Measurements from ENCODE around the gene WDFY2.
"Not testable (repeated sequence)": the region's sequence is repeated elsewhere in the genome, so short reads cannot be mapped to it uniquely, and the experiment has no call there.

The WDFY2 gene, protein sequence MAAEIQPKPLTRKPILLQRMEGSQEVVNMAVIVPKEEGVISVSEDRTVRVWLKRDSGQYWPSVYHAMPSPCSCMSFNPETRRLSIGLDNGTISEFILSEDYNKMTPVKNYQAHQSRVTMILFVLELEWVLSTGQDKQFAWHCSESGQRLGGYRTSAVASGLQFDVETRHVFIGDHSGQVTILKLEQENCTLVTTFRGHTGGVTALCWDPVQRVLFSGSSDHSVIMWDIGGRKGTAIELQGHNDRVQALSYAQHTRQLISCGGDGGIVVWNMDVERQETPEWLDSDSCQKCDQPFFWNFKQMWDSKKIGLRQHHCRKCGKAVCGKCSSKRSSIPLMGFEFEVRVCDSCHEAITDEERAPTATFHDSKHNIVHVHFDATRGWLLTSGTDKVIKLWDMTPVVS

DNA sequence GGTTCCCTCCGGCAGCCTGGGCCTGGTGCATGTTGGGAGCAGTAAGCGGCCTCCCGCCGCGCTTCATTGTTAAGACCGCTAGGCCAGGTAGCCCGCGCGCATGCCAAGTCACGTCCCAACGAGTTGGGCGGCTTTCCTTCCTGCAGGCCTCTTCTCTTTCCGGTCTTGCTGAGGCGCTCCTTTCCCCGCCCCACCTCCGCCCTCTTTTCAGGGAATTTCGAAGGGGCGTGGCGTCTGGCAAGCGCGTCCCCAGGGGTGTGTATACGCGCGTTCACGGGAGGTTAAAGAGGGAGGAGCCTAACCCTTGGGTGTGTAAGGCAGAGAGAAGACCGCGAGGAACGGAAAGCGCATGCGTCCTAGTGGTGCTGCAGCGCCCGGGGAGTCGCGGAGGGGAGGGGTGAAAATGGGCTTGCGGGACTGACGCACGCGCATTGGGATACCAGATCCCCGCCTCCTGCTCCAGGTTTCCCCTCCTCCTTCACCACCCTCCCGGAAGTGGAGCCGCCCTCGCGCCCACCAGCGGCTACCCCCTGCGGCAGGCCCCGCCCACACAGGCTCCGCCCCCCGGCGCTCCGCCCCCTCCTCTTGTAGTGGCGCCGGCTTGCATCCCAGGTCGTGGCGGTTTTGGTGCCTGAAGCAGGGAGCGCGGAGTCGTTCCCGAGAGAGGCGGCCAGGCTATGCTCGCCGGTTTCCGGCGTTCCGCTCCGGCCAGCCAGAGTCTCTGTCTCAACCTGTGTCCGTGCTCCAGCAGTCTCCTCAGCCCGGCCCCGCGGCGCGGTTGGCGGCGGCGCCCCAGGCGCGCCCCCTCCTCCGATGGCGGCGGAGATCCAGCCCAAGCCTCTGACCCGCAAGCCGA lies at the start of gene WDFY2:
WDFY2 (plus strand) TSS at position 588 of the 856 bp plus-strand sequence; CDS start at position 814, 226 bp downstream.
- peak; percentile 99 for DNase-seq (ENCODE audit: low read depth)

DNA sequence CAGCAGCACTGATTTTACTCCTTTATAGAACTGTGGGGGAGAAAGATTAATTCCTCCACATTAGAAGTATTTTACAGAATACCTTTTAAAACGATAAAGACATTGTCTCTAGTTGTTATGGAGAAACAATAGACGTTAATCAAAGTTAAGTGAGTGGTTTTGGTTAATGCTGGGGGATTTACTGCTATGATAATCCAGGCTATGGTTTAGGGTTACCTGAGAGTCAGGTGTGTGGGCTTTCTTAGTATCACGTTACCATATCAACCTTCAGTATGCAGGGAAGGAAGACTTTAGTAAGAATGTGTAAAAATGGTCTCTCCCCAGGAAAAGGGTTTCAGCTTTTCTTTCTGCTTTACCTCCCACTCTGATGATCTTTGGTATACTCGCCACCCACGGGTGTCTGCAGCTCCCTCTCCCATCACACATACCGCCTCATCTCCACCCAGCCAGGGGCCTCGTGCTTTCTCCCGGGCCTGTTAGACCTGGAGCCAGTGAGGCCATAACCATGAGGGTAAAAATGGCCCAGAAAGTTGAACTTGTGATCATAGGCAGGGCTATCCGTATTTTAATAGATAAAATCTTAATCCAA lies 45.6 kb upstream of the WDFY2 start:
- no peak for DNase-seq (ENCODE audit: low read depth)

DNA sequence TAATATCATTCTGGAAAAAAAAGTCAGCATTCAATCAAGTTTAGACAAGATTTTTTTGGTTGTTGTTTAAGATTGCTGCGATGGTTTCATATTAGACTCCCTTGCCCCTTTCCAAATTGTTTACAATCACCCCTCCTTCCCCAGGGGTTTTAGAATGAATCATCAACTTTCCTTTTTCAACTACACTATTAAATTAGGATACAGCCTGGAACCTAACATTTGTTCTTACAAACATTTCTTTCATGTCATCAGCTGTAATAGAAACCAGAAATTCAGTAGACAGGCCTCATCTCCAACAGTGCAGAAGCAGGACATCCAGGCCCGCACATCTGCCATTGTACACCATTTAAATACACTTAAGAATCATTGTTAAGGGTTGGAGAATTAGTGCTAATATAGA lies 44.4 kb upstream of the WDFY2 start:
- DNase-seq (ENCODE audit: low read depth) = no peak

DNA sequence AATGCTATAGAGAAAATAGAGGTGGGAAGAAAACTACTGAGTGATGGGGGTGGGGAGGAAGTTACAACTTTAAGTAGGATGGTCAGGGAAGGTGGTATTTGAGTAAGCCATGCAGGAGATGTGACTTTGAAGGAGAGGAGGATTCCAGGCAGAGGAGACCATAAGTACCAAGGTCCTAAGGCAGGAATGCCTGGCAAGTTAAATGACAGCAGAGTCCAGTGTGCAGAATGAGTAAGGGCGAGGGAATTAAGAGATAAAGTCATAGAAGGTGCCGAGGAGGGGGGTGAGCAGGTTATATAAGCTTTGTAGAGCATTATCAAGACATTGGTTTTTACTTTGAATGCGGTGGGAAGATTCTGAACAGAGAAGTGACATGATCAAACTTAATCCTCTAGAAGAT lies 43.2 kb upstream of the WDFY2 start:
- no peak for DNase-seq (ENCODE audit: low read depth)

DNA sequence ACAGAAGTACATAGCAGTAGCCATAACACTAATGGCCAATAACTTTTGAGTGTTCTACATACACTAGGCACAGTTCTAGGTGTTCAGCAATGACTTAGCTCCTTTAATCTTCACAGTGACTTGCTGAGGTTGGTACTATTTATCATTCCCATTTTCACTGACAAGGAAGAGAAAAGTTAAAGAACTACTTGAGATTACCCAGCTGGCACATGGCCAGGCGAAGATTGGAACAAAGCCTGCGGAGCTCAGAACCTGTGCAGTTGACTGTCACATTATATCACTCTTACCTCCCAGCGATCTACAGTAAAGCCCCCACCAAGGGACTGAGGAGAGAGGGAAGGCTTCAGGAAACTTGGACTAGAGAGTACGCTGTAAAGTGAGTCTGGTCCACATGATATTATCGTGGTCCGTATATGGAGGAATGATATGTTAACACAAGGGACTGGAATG lies 42.4 kb upstream of the WDFY2 start:
- no peak for DNase-seq (ENCODE audit: low read depth)

DNA sequence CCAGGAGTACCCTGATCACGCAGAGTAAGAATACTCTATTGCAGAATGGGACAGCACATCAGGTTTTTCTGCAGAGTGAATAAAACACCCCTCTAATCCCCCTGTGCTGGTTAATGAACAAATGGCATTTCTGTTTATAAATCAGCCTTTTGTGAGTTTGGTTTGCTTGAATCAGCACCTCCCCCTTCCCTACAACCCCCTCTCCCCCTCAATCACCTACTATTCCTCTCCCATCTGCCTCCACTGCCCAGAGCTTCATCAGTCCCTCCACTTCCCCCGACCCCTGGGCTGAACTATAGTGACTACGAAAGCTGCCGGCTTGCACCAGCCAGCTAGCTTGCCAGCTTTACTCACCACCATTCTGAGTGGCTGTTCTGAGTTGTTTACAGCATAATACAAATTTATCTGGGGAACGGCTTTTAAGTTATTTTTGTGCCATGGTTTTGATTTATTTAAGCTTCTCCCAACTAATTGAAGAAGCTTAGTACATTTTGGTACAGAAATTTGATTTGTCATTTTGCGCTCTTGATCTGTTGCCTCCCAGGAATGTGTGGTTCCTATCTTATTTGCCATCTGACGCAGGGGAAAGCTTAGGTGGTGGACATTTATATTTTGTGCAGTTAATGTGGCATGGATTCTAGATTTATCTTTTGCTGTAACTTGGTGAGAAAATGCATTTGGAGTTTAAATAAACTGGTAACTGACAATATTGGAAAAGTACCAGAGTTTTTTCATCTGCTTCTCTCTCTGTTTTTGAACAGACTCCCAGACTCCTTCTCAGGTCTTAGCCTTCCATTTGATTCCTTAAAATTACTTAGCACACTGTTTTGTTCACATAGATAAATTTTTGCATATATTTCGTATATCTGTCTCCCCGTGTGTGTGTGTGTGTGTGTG lies 41.7 kb upstream of the WDFY2 start:
- DNase-seq (ENCODE audit: low read depth) = no peak

DNA sequence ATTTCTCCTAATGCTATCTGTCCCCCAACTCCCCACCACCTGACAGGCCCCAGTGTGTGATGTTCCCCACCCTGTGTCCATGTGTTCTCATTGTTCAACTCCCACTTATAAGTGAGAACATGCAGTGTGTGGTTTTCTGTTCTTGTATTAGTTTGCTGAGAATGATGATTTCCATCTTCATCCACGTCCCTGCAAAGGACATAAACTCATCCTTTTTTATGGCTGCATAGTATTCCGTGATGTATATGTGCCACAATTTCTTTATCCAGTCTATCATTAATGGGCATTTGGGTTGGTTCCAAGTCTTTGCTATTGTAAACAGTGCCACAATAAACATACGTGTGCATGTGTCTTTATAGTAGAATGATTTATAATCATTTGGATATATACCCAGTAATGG lies 38.8 kb upstream of the WDFY2 start:
- not testable (repeated sequence) for DNase-seq (ENCODE audit: low read depth)

DNA sequence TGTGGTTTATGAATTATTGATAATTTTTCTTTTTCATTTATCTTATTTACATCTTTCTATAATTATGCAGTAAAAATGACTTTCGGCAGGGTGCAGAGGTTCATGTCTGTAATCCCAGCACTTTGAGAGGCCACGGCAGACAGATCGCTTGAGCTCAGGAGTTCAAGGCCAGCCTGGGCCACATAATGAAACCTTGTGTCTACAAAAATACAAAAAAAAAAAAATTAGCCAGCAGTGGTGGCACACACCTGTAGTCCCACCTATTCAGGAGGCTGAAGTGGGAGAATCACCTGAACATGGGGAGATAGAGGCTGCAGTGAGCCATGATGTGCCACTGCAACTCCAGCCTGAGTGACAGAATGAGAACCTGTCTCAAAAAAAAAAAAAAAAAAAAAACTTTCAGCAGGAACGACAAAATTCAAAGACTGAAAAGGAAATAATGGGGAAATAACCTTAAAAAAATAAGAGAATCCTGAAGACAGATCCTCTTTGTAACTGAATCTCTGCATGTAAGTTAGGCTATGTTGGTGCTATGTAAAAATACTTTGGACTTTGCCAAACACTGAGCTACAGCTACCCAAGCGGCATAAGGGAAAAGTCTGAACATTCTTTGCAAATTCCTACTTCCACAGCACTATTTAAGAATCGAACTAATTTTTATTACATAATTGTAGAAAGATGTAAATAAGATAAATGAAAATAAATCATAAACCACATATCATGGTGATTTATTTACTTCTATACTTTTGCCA lies 36.7 kb upstream of the WDFY2 start:
- no peak for DNase-seq (ENCODE audit: low read depth)

DNA sequence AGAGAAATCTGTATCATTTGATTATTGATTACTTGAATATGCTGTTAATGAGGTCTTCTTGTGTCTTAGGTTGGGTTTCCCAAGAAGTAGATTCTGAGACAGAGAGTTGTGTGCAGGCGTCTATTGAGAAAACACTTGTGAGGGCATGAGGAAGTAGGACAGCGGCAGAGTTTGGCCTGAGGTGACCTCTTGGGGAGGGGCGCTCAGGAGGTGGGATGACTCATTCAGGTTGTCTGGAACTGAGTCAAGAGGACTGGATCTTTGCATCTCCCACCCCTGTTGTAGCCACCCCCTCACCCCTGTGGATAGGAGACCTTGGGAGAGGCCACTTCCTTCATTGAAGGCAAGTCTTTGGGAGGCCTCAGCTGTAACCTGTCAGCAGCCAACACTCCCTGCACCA lies 35.2 kb upstream of the WDFY2 start:
- no peak for DNase-seq (ENCODE audit: low read depth)

DNA sequence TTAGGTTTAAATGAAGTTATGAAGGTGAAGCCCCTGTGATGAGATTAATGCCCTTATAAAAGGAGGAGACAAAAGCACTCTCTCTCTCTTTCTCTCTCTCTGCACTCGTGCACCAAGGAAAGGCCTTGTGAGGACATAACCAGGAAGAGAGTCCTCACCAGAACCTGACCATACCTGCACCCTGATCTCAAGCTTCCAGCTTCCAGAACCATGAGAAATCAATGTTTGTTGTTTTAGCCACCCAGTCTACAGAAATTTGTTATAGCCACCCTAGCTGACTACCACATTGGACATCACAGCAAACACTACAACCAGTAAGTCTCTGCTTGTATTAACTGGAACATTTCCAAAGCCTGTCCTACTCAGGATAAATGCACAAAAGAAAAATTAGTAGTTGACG lies 34.7 kb upstream of the WDFY2 start:
- DNase-seq (ENCODE audit: low read depth) = no peak

DNA sequence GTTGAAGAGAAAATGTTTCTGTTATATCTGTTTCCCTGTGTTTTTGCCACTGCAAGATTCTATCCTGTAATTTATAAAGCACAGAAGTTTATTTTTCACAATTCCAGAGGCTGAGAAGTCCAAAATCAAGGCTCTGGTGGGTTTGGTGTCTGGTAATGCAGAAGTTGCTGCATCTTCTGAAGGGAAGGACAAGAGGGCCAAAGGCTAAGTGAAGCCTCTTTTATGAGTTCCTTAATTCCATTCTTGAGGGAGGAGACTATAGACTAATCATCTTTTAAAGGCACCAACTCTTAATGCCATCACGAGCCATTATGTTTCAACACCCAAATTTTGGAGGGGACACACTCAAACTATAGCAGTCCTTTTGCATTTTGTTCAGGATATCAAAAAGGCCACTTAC lies 34.1 kb upstream of the WDFY2 start:
- DNase-seq (ENCODE audit: low read depth) = no peak

DNA sequence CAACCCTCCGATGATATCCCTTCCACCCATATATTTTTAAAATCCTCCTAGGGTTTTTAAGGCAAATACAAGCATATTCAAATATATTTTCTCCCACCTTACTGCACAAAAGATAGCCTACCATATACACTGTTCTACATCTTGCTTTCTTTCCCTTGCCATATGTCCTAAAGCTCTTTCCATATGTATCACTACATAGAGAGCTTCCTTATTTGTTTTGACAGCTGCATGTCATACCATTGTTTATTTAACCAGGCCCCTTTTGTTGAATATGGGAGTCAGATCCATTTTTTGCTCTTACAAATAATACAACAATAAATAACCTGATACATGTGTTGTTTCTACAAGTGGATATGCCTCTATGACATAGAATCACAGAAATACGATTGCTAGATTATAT lies 32.8 kb upstream of the WDFY2 start:
- no peak for DNase-seq (ENCODE audit: low read depth)

DNA sequence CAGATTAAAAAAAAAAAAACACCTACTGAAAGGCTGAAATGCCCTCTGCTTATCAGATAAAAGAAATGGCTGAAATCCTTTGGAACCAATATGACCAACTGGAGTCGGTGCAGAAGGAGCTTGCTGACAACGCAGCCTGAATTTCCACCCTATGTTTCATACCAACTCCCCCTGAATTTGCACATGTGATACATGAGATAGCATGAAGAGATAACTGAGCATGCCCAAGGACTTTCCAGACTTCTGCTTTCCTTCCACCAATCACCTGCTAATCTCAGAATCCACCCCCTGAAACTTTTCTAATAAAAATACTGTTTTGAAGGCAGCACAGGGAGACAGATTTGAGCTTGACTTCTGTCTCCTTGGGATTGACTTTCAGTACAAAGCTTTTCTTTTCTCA lies 32.2 kb upstream of the WDFY2 start:
- DNase-seq (ENCODE audit: low read depth) = no peak

DNA sequence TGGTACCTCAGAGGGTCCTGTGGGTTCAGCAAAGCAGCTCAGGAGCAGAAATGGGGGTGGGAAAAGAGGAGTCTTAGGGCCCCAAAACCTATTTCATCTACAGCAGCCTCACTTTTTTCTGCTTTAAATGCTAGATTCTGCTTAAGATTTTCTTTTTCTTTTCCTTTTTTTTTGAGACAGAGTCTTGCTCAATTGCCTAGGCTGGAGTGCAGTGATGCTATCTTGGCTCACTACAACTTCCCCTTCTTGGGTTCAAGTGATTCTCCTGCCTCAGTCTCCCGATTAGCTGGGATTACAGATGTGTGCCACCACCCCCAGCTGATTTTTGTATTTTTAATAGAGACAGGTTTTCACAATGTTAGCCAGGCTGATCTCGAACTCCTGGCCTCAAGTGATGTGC lies 30.7 kb upstream of the WDFY2 start:
- DNase-seq (ENCODE audit: low read depth) = no peak

DNA sequence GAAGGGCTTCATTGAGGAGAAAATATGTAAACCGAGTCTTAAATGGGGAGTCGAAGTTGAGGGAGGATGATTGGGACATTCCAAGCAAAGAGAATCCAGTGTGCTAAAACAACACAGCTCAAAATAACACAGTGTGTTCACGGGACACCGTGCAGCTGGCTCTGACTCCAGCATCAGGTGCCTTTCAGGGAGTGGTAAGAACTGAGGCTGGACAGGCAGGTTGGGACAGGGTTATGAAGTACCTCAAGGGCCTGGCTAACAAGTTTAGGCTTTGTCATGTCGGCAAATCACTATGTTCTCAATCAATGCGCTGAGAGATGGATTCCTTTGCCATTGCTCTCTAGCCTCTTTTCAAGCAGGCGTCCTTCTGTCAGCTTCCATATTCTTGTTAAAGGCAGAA lies 27.5 kb upstream of the WDFY2 start:
- no peak for DNase-seq (ENCODE audit: low read depth)

DNA sequence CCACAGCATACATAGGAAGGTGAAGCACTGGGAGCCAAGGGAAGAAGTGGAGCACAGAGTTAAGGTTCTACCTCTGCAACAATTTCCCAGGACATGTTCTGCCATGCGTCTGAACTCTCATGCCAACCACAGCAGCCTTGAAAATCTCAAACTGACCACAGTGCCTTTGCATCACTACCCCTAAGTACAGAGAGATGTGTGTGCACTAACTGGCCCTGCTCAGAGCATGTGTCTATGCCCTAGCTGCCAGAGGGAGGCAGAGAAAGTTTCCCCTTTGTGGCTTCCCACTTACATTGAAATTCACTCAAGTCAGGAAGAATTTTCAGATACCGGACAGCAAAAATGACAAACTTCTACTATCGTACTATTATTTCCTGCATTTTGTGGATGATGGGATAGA lies 26.8 kb upstream of the WDFY2 start:
- DNase-seq (ENCODE audit: low read depth) = no peak

DNA sequence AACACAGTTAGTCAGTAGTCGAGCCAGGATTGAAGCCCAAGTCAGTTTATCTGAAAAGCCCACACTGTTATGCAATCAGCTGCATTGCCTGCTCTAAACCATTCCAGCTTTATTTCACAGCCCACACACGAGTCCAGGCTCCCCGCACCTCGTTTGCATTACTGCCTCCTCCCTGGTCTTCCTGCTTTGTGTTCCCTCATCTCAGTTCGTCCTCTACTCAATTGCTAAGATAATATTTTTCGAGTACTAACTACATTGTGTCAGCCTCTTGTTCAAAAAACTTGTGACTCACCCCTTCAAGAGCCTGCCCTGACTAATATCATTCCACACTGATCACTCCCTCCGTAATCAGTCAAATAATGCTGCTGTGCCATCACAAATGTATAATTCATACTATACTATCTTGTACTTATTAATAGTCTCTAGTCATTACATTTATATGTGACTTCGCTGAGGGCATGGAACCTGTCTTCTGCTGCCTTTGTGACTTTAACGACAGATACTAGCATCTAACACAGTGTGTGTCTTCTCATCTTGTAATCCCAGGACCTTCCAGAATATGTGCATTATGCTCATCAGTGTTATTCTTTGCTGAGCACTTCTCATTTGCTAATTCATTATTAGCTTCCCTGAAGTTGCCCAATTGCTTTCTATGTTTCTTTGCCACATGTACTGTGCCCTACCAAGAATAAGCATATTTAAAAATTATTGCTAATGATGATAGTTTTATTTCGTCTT lies 26.2 kb upstream of the WDFY2 start:
- DNase-seq (ENCODE audit: low read depth) = no peak

DNA sequence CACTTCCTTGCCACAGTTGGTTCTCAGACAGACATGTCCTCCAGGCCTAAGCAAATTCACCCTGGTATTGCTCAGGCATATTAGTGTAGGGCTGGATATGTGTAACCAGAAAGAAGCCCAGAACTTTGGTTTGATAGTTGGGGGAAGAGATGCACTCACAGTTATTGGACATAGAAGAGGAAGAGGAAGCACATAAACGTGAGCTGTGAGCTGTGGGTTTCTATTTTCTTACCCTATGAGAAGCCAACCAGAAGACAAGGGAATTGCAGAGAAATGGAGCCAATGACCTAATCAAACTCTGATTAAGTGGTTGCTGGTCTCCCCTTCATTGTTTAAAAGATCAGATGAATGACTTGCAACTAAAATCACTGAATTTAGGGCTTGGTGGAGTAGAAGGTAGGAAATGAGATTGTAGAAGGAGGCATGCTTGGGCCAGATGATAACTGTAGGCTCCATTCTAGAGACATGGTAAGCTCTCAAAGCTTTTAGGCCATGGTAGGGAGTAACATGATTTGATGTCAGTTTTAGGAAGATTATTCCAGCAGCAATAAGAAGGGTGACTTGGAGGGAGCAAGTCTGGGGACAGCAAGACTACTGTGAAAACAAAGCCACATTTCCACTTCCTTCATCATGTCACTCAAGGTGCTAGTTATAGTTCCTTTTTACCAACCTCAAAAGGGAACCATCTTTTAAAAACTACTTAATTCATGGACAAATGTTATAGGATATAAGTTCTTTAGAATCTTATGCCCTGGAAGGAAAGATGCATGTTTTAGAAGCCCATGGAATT lies 24.1 kb upstream of the WDFY2 start:
- DNase-seq (ENCODE audit: low read depth) = no peak

DNA sequence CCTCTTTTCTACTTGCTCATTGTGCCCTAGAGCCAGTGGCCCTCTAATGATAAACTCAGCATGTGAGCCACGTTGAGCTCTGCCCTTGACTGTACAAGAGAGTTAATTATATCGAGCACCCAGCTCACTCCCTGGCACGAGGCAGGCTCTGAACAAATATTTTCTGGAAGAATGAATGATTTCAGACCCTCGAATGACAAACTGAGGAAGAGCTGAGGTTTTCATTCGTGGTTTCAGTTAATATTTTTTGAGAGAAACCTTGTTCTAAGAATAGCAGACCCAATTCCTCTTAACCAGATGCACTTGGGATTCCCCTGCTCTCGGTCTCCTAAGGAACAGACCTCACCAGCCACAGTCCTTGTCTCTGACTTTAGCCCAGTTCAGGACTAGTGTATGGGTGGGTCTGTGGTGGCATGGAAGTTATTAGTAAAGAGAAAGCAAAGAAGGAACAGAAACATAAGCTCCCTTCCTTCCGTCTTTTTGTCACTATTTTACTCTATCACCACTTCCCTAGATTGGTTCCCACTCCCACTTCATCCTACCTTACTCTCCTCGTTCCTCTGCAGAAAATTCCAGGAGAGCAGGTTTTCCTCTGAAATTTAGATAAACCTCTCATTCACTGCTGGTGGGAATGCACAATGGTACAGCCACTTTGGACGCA lies 22.1 kb upstream of the WDFY2 start:
- DNase-seq (ENCODE audit: low read depth) = no peak
